SK-N-SH (cell line): ENCODE results near the gene CAMK1.

Experiments
- CTCF ChIP-seq: fragments of 200-600 bp; sonication (generic); IDR thresholded peaks from 2 replicates; pipeline ENCODE4 v1.6.1; 2017; ENCODE audit warnings: antibody characterized with exemption, mild to moderate bottlenecking, moderate library complexity
- MAX ChIP-seq: IDR thresholded peaks from 2 replicates; pipeline ENCODE4 v1.4.0; 2012; ENCODE audit warnings: low read depth
- NFIC ChIP-seq: IDR thresholded peaks from 2 replicates; pipeline ENCODE4 v1.4.0; 2012; ENCODE audit warnings: borderline replicate concordance
- POLR2AphosphoS5 ChIP-seq: IDR thresholded peaks from 2 replicates; pipeline ENCODE4 v1.6.1; 2012; ENCODE audit warnings: low read depth, low read length
- REST ChIP-seq: IDR thresholded peaks from 2 replicates; pipeline ENCODE4 v1.6.1; 2012; ENCODE audit warnings: mild to moderate bottlenecking, low read depth, low read length, moderate library complexity
- TAF1 ChIP-seq: IDR thresholded peaks from 2 replicates; pipeline ENCODE4 v1.6.1; 2012; ENCODE audit warnings: low read depth, mild to moderate bottlenecking, low read length, moderate library complexity, borderline replicate concordance
- TF ChIP-seq, protein P1 (sequence below): IDR thresholded peaks from 2 replicates; pipeline ENCODE4 v1.4.0; 2012; ENCODE audit warnings: low read depth, borderline replicate concordance

- no peak for TF ChIP-seq POLR2AphosphoS5
- TF ChIP-seq, protein P1, sequence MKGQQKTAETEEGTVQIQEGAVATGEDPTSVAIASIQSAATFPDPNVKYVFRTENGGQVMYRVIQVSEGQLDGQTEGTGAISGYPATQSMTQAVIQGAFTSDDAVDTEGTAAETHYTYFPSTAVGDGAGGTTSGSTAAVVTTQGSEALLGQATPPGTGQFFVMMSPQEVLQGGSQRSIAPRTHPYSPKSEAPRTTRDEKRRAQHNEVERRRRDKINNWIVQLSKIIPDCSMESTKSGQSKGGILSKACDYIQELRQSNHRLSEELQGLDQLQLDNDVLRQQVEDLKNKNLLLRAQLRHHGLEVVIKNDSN = no peak
- TF ChIP-seq CTCF = no peak
- TF ChIP-seq NFIC = no peak
- TF ChIP-seq TAF1 = no peak
- no peak for TF ChIP-seq REST
- no peak for TF ChIP-seq MAX
These were observed 19.0 kb downstream of the CAMK1 start for GRCh38 chr3:9750556-9751411.
